HG03095 (cell line): ENCODE measurements around the gene USO1.
"Not testable (repeated sequence)": the region's sequence is repeated elsewhere in the genome, so short reads cannot be mapped to it uniquely, and the experiment has no call there.

Experiments used
- ATAC-seq: cut with Tn5 transposase; IDR thresholded peaks from one replicate; pipeline ENCODE4 v1.9.1; 2021; ENCODE audit warnings: moderate library complexity; ENCODE audit not compliant: unreplicated experiment

USO1 gene

GRCh38 chr4:75708218-75708691, 16.1 kb upstream of the USO1 start:
- ATAC-seq = peak; percentile 76

- no peak for ATAC-seq
Measured at GRCh38 chr4:75710246-75710645, 14.1 kb upstream of the USO1 start.

GRCh38 chr4:75714011-75714410, 10.4 kb upstream of the USO1 start:
- ATAC-seq = no peak

- ATAC-seq = no peak
Measured at GRCh38 chr4:75714704-75715103, 9.7 kb upstream of the USO1 start.

GRCh38 chr4:75715105-75715799, 9.1 kb upstream of the USO1 start:
- no peak for ATAC-seq

GRCh38 chr4:75716054-75716453, 8.3 kb upstream of the USO1 start:
- ATAC-seq = not testable (repeated sequence)

- no peak for ATAC-seq
Measured at GRCh38 chr4:75717408-75717807, 7.0 kb upstream of the USO1 start.

- no peak for ATAC-seq
Measured at GRCh38 chr4:75718529-75718928, 5.8 kb upstream of the USO1 start.

- no peak for ATAC-seq
Measured at GRCh38 chr4:75722417-75722816, 2.0 kb upstream of the USO1 start.

GRCh38 chr4:75723163-75724065, 963 bp upstream of the USO1 start:
- ATAC-seq = no peak

- ATAC-seq = peak; percentile 57
Measured at GRCh38 chr4:75724867-75725724, 719 bp downstream of the USO1 start.

GRCh38 chr4:75725942-75726538, 1.7 kb downstream of the USO1 start:
- not testable (repeated sequence) for ATAC-seq

GRCh38 chr4:75726577-75726976, 2.2 kb downstream of the USO1 start:
- ATAC-seq = no peak

- ATAC-seq = no peak
Measured at GRCh38 chr4:75727073-75727472, 2.7 kb downstream of the USO1 start.

GRCh38 chr4:75729836-75730235, 5.5 kb downstream of the USO1 start:
- ATAC-seq = no peak

GRCh38 chr4:75733369-75733768, 9.0 kb downstream of the USO1 start:
- ATAC-seq = no peak

GRCh38 chr4:75735525-75735924, 11.1 kb downstream of the USO1 start:
- no peak for ATAC-seq

- no peak for ATAC-seq
Measured at GRCh38 chr4:75736862-75737261, 12.5 kb downstream of the USO1 start.

GRCh38 chr4:75737398-75737797, 13.0 kb downstream of the USO1 start:
- no peak for ATAC-seq

- ATAC-seq = no peak
Measured at GRCh38 chr4:75741027-75741426, 16.6 kb downstream of the USO1 start.

GRCh38 chr4:75742451-75742850, 18.1 kb downstream of the USO1 start:
- no peak for ATAC-seq
